Natural killer cell treated with Interleukin-12 subunit alpha and Interleukin-12 subunit beta and Interleukin-15 and Interleukin-18, amount 100 ng/mL, for 72 hours (primary cell): ENCODE data around the gene PRSS50. TPM values are rescaled to one million over a fixed set of nuclear protein-coding genes. Genes with fewer than 3 reads are reported as not detected.

ENCODE experiments used
- ATAC-seq, 2 donors: fragments of 150-1000 bp; cut with Tn5 transposase in 1 of 2; sonication (Bioruptor Pico), chemical (Tn5 transposase) in 1 of 2; 2 replicates each; pipeline ENCODE4 v1.10.0; 2021
- DNase-seq: peaks from one replicate; pipeline ENCODE4 v3.0.0; 2022; ENCODE audit warnings: low spot score
- H3K27ac Mint-ChIP-seq, 2 donors: 1 replicate in 1 of 2; 2 replicates in 1 of 2; pipeline ENCODE4 v1.8.0; 2022; ENCODE audit warnings: mixed read lengths in 2 of 2, mild to moderate bottlenecking in 1 of 2, moderate library complexity in 1 of 2
- H3K27me3 Mint-ChIP-seq, 2 donors: 1 replicate in 1 of 2; 2 replicates in 1 of 2; pipeline ENCODE4 v1.8.0; 2022; ENCODE audit warnings: mixed read lengths in 2 of 2
- H3K36me3 Mint-ChIP-seq: one replicate; pipeline ENCODE4 v1.8.0; 2022; ENCODE audit warnings: mixed read lengths
- H3K4me1 Mint-ChIP-seq, 2 donors: 1 replicate in 1 of 2; 2 replicates in 1 of 2; pipeline ENCODE4 v1.8.0; 2022; ENCODE audit warnings: low read depth in 2 of 2, mixed read lengths in 2 of 2, mild to moderate bottlenecking in 1 of 2
- H3K4me3 Mint-ChIP-seq: one replicate; pipeline ENCODE4 v1.8.0; 2022; ENCODE audit warnings: mixed read lengths
- H3K9me3 Mint-ChIP-seq: 2 replicates; pipeline ENCODE4 v1.8.0; 2022; ENCODE audit warnings: mixed read lengths
- total RNA-seq, 2 donors: library from RNA; stranded (reverse); gene quantifications; one replicate each; pipeline ENCODE4 v1.2.3, GENCODE V29; 2022

PRSS50 gene
- total RNA-seq, 2 donors from 2014 or later: not detected

DNA sequence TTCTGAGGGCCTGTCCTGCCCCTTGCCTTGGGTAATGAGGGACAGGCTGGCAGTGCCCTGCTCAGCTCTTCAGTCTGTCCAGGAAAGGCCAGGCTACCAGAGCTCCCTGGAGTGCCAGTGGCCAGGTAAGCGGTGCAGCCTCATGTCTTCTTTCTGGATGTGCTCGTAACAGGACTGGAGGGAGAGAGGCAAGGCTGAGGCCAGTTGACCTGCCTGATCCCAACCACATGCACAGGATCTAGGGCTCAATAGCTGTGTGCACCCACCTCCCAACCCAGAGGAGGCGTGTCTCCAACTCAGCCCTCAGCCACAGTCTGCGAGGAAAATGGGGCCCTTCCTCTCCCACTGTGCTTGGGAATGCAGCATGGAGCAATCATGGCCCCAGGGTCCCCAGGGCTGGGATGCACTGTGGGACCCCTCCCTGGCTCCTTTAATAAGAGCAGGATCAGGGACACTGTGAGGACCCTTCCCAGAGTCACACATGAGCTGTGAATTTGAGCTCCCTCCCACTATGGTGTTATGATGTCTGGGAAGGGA, 46.7 kb downstream of the PRSS50 start:
- no peaks in the 10 kb centered on the region for H3K36me3 Mint-ChIP-seq

DNA sequence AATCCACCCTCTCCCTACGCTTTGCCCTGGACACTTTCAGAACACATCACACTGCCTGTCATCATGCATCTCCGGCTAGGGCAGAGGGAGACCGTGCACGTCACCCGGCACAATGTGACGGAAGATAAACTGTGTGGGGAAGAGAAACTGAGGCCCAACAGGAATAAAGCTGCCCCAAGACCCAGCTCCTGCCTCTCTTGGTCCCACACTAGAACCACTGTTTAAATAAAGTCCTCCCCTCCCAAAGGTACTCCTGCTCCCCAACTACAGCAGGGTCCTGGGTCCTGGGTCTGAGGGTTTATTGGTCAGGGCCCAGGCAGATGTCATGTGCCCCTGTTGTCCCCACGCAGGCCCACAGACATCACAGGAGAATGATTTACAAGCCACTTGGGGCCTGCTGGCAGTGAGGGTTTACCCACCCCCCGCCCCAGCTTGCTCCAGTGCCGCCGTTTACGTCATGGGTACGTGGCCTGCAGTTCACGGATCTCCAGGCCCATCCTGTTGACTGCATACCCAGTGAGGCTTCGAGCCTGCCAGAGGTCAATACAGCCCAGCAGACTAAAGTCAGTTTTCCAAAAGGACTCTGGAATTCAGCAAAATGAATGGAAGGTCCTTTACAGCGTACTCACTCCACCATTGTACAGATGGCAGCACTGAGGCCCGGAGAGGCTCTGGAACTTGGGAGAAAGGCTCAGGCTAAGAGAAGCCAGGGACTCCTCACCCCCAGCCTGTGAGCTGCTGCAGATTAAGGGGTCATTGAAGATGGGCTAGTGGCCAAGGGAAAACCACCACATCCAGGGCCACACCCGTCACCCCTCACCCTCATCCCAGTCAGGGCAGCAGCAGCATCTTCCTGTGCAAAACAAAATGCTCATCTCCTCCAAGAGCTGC, 47.4 kb downstream of the PRSS50 start:
- H3K27me3 Mint-ChIP-seq: no peaks in the 10 kb centered on the region
- H3K4me1 Mint-ChIP-seq: no peaks in the 10 kb centered on the region
- H3K4me3 Mint-ChIP-seq: no peak overlapping the region
- no peaks in the 10 kb centered on the region for H3K9me3 Mint-ChIP-seq
- no peak overlapping the region for H3K27ac Mint-ChIP-seq
- DNase-seq: no peak
- ATAC-seq: no peak
- H3K36me3 Mint-ChIP-seq: no peaks in the 10 kb centered on the region

More for the DNA sequence above, 46.7 kb downstream of the PRSS50 start:
- ATAC-seq (no peak), DNase-seq (no peak)
- no peaks in the 10 kb centered on the region for H3K27me3 Mint-ChIP-seq
- H3K9me3 Mint-ChIP-seq: no peaks in the 10 kb centered on the region
- no peak overlapping the region for H3K27ac Mint-ChIP-seq
- no peak overlapping the region for H3K4me3 Mint-ChIP-seq
- H3K4me1 Mint-ChIP-seq: no peaks in the 10 kb centered on the region

DNA sequence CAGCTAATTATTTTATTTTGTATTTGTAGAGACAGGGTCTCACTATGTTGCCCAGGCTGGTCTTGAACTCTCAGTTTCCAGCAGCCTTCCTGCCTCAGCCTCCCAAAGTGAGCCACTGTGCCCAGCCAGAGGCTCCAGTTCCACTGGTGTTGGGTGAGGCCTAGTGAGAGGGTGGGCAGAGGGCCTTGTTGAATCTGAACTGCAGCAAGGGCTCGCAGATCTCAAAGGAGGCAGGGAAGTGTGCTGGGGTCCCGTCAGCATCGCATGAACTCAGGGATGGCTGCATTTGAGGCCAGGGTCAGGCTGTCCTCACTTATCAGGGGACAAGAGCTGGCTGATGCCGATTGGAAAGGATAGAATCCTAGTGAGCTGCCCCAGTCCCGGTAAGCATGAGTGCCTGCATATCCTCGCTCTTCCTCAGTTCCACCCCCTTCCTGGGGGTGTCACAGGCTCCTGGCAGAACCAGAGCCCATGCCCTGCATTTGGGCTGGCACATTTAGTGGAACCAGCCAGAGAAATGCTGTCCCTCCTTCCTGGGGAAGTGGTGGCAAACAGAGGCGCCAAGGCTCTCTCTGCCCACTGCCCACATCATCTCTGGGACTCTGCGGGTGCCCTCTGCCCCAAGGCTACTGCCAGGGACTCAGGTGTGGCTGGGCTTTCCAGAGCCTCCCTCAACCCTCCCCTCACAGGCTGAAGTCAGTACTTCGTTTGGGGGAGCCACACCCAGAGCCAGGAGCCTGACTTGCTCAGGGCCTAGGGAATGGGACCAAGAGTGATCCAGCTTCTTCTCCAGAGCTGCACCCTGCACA, 48.3 kb downstream of the PRSS50 start:
- H3K4me3 Mint-ChIP-seq: no peak overlapping the region
- no peaks in the 10 kb centered on the region for H3K4me1 Mint-ChIP-seq
- no peaks in the 10 kb centered on the region for H3K9me3 Mint-ChIP-seq
- no peaks in the 10 kb centered on the region for H3K27me3 Mint-ChIP-seq
- no peaks in the 10 kb centered on the region for H3K36me3 Mint-ChIP-seq
- DNase-seq (no peak), ATAC-seq (no peak)
- H3K27ac Mint-ChIP-seq: no peak overlapping the region

DNA sequence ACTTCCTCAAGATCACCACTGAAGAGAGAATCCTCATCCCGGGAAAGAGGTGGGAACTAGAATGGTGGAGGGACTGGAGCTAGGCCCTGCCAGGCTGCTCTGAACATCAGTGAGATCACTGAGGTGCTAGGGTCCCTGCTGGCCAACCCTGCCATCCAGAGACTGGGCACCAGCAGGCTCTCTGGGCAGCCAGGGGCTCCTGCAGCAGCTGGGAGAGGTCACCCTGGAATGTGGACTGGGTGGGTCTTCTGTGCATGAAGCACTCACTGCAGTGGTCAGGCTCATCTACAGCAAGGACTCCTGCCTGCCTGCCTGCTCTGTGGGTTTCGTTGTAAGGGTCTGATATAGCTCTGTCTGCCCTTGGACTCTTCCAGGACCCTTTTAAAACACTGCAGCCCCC, 49.1 kb downstream of the PRSS50 start:
- DNase-seq: no peak
- no peak for ATAC-seq

DNA sequence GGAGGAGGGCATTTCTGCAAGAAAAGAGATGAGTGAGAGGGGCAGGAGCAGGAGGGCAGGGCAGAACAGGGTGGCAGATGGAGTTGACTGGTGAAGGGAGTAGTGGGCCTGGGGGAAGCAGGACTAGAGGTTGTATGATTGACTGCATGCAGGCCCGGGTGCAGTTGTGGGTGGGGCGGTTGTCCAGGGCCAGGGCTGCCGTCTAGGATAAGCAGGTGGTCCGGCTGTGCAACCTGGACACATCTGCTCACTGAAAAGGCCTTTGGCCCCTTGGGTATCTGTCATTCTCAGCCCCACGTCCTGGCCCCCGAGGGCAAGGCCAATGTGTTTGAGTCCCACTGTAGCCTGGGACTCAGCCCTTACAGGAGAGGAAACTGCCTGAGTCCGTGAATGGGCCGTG, 49.6 kb downstream of the PRSS50 start:
- ATAC-seq: no peak
- DNase-seq: no peak
- Mint-ChIP-seq H3K27ac (no peak overlapping the region), H3K4me3 (no peak overlapping the region), H3K4me1 (no peaks in the 10 kb centered on the region), H3K36me3 (no peaks in the 10 kb centered on the region), H3K27me3 (no peaks in the 10 kb centered on the region), H3K9me3 (no peaks in the 10 kb centered on the region)

More for the DNA sequence above, 49.1 kb downstream of the PRSS50 start:
- no peaks in the 10 kb centered on the region for H3K27me3 Mint-ChIP-seq
- no peak overlapping the region for H3K27ac Mint-ChIP-seq
- H3K4me3 Mint-ChIP-seq: no peak overlapping the region
- no peaks in the 10 kb centered on the region for H3K9me3 Mint-ChIP-seq
- no peaks in the 10 kb centered on the region for H3K36me3 Mint-ChIP-seq
- H3K4me1 Mint-ChIP-seq: no peaks in the 10 kb centered on the region

DNA sequence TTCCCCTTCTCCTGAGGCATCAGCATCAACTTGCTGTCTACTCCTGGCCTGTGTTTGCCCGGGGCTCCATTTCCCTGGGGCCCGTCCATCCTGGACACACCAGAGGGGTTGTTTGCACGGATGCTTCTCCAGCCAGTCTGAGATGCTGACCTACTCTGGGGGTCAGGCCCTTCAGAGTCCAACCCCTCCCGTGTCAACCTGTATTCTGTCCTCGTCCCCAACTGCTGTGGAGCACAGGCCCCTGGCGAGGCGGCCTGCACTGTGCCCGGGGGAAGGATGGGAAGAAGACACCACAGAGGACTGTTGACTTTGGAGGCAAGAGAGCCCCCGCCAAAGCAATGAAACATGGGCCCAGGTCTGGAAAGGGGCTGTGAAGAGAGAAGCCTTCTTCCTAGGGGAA, 50.0 kb downstream of the PRSS50 start:
- no peaks in the 10 kb centered on the region for H3K4me1 Mint-ChIP-seq
- H3K27ac Mint-ChIP-seq: no peak overlapping the region
- H3K27me3 Mint-ChIP-seq: no peaks in the 10 kb centered on the region
- H3K4me3 Mint-ChIP-seq: no peak overlapping the region
- H3K36me3 Mint-ChIP-seq: no peaks in the 10 kb centered on the region
- DNase-seq (no peak), ATAC-seq (no peak)
- H3K9me3 Mint-ChIP-seq: no peaks in the 10 kb centered on the region

DNA sequence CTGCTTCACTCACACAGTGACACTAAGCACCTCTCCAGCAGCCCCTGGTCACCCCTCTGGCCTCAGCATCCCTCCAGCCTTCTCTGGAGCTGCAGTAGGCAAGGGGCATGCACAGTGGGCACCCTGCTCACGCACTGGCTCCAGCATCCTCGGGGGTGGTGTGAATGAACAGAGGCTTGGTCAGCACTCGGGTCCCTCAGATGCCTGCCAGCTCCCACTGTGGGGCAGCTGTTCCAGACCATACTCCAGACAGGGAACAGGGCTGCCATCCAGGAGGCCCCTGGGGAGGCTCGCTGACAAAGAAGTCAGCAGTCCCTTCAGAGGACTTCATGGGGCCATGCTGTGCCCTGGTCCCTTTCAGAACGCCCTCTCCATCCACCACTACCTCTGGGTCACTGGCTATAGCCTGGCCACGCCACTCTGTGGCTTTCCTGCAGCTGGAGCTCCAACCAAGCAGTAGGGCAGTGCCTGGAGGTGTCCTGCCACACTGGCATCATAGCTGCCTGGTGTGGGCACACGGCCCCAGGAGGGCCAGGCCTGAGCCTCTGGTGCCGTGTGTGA, 50.5 kb downstream of the PRSS50 start:
- Mint-ChIP-seq H3K27me3 (no peaks in the 10 kb centered on the region), H3K36me3 (no peaks in the 10 kb centered on the region), H3K4me3 (no peak overlapping the region), H3K4me1 (no peaks in the 10 kb centered on the region), H3K27ac (no peak overlapping the region), H3K9me3 (no peaks in the 10 kb centered on the region)
- ATAC-seq (peak; percentile 1 to 5), DNase-seq (no peak)

DNA sequence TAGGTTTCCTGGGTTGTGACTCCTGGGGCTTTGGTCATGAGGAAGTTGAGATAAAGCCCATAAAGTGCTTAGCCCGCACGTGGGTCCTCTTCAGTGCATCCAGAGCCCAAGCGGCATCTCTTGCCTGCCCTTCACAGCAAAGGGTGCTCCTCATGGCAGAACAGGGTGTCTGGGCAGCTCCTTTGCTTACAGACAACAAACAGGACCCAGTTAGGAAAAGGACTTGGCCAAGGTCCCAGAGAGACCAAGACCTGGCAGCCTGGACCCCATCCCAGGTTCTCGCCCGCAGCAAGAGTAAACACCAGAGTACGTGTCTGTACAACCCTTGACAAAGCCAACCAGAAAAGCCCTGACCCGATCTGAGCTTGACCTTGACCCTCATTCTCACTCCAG, 51.2 kb downstream of the PRSS50 start:
- H3K27ac Mint-ChIP-seq: no peak overlapping the region
- no peak overlapping the region for H3K4me3 Mint-ChIP-seq
- no peaks in the 10 kb centered on the region for H3K27me3 Mint-ChIP-seq
- DNase-seq (no peak), ATAC-seq (peak in 1 of 2 donors; percentile 1)
- no peaks in the 10 kb centered on the region for H3K36me3 Mint-ChIP-seq
- no peaks in the 10 kb centered on the region for H3K4me1 Mint-ChIP-seq
- no peaks in the 10 kb centered on the region for H3K9me3 Mint-ChIP-seq

DNA sequence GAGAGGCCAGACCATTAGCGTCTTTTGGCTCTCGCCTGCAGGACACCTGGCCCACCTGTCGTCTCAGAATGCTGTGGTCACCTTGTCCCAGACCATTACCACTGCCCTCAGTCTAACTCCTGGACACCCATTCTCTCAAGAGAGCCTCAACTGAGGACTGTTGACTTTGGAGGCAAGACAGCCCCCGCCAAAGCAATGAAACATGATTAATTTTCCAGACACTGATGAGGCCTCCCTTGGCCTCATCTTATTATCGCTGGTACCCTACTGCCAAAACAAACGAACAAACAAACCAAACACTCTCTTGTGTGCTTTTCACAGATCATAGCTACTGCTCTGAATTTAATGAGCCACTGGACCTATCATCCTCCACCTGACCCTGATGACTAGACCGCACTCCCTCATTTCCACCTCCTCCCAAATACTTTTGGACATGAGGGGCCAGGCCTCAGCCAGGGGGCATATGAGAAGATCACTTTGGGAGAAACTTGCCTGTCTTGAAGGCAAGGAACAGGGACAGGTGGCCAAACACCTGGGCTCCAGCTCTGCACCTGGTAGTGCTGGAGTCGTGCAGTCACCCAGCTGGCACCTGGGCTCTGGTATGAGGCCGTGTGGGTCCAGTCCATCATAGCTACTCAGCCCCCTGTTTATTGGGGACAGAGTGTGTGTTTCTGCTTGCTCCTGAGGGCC, 51.8 kb downstream of the PRSS50 start:
- Mint-ChIP-seq H3K4me1 (no peaks in the 10 kb centered on the region), H3K36me3 (no peaks in the 10 kb centered on the region), H3K27me3 (no peaks in the 10 kb centered on the region), H3K4me3 (no peak overlapping the region), H3K27ac (no peak overlapping the region), H3K9me3 (no peaks in the 10 kb centered on the region)
- DNase-seq (no peak), ATAC-seq (no peak)

DNA sequence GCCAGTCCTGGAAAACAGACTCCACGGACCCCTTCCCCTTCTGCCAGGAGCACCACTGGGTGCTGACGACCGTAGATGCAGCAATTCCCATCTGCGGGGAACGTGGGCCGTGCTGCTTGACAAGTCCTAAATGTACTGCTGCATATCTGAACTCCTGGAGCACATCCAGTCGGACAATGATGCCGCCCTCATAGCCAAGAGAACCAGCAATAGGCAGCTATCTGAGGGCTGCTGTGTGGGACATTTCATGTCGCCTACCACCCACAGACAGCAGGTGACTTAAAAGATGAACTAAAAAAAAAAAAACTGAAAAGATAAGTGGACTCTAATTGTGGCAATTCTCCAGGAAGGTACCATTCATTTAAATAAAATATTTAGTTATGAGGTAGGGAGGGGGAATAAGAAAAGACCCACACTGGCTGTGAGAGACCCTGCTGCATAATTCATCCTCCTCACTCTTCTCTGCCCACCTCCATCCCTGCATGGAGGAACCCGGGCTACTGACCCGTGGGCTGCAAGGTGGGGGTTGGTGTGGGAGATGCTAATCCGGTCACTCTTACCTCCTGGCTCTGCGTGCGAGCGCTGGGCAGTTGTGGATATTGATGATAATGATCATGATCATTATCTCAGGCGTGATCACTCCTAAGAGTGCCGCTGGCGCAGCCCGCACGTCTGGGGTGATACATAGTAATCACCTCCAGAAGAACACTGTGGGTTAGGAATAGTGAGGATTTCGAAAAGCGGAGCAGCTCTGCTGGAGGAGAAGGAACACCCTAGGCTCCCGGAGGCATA, 52.5 kb downstream of the PRSS50 start:
- Mint-ChIP-seq H3K27ac (no peak overlapping the region), H3K36me3 (no peaks in the 10 kb centered on the region), H3K9me3 (no peaks in the 10 kb centered on the region), H3K27me3 (no peaks in the 10 kb centered on the region), H3K4me3 (no peak overlapping the region), H3K4me1 (no peaks in the 10 kb centered on the region)
- ATAC-seq (no peak), DNase-seq (no peak)

DNA sequence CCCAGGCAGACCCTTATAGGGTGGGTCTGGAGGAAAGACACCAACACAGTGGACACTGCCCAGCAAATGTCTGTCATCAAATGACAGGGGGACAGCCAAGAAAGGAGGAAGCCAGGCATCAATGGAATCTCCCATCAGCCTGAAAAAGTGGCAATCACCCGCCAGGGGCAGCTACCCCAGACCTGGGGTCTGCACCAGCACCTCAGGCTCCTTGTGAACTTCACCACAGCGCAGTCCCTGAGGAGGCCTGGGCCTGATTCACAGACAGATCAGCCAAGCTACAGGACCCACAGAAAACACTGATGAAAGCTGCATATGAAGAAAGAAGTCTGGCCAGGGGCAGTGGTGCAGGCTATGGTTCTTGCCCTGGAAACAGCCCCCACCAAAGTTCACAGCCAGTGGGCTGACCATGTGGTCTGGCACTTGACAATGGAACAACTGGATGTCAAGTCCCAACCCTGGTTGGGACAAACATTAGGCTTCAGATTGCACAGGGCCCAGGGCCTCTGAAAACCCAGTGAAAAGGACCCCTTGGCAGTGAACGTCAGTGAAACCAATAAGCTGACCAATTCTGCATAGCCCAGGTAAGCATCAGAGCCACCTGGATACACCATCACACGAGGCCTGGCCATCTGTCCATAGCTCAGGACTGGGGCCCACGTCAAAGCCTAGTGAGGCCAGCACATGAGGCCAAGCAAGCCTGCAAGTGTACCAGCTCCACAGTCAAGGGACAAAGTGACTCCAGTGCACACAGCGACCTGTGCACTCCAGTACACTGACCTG, 53.3 kb downstream of the PRSS50 start:
- ATAC-seq (no peak), DNase-seq (no peak)
- H3K4me3 Mint-ChIP-seq: no peak overlapping the region
- no peaks in the 10 kb centered on the region for H3K9me3 Mint-ChIP-seq
- no peaks in the 10 kb centered on the region for H3K4me1 Mint-ChIP-seq
- no peaks in the 10 kb centered on the region for H3K36me3 Mint-ChIP-seq
- no peak overlapping the region for H3K27ac Mint-ChIP-seq
- H3K27me3 Mint-ChIP-seq: no peaks in the 10 kb centered on the region

DNA sequence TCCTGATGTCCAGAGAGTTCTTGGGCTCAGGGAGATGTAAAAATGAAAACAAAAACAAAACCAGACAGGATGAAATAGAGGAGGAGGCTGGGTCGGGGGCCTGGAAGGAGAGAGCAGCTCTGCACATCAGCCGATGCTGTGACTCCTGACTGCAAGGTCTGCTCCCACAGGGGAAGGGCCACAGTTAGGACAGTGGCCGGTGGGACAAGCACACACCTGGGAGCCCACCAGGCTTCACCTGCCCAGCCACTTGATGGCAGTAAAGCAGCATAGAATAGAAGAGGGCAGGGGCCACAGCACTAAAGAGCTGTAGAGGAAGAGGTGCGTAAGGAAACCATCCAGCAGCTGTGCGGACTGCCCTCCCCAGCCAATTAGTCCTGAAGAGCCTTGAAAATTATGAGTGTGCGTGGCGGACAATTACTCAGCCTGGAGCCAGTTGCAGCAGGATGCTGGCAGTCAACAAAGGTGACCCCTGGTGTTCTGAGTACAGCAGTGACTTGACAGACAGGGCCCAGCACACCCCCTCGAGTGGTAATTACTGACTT, 54.0 kb downstream of the PRSS50 start:
- DNase-seq (no peak), ATAC-seq (no peak)
- H3K4me3 Mint-ChIP-seq: no peak overlapping the region
- H3K27ac Mint-ChIP-seq: no peak overlapping the region
- no peaks in the 10 kb centered on the region for H3K9me3 Mint-ChIP-seq
- H3K4me1 Mint-ChIP-seq: no peaks in the 10 kb centered on the region
- H3K27me3 Mint-ChIP-seq: no peaks in the 10 kb centered on the region
- H3K36me3 Mint-ChIP-seq: no peaks in the 10 kb centered on the region
